Activated CD8-positive, alpha-beta T cell treated with anti-CD3 and anti-CD28 coated beads for 36 hours (primary cell): ENCODE measurements around the gene LETMD1. TPM values are rescaled to one million over a fixed set of nuclear protein-coding genes. Genes with fewer than 3 reads are reported as not detected.
"Not testable (repeated sequence)": the region's sequence is repeated elsewhere in the genome, so short reads cannot be mapped to it uniquely, and the experiment has no call there.

Experiments
- ATAC-seq: fragments of 200-7000 bp; cut with Tn5 transposase; one replicate; pipeline ENCODE4 v1.10.0; 2021; ENCODE audit warnings: mild to moderate bottlenecking, moderate library complexity
- CTCF ChIA-PET: fragments of 350-600 bp; sonication (Branson Sonifier 250); formaldehyde crosslinking; loops from one replicate; lab custom pipeline; 2021; ENCODE audit warnings: antibody characterized with exemption; lab: Charles Lee
- POLR2A ChIA-PET: fragments of 350-600 bp; sonication (Branson Sonifier 250); formaldehyde crosslinking; loops from one replicate; lab custom pipeline; 2021; ENCODE audit warnings: antibody characterized with exemption; lab: Charles Lee
- DNase-seq: peaks from one replicate; pipeline ENCODE4 v3.0.0-alpha.2; 2020
- H3K27ac Mint-ChIP-seq: one replicate; pipeline ENCODE4 v1.8.0; 2021; ENCODE audit warnings: mild to moderate bottlenecking, mixed read lengths
- H3K27me3 Mint-ChIP-seq: one replicate; pipeline ENCODE4 v1.8.0; 2021; ENCODE audit warnings: mixed read lengths
- H3K36me3 Mint-ChIP-seq: one replicate; pipeline ENCODE4 v1.8.0; 2021; ENCODE audit warnings: low read depth, mixed read lengths
- H3K4me1 Mint-ChIP-seq: one replicate; pipeline ENCODE4 v1.8.0; 2021; ENCODE audit warnings: low read depth, mixed read lengths
- H3K4me3 Mint-ChIP-seq: one replicate; pipeline ENCODE4 v1.8.0; 2021; ENCODE audit warnings: mild to moderate bottlenecking, moderate library complexity, mixed read lengths
- H3K9me3 Mint-ChIP-seq: one replicate; pipeline ENCODE4 v1.8.0; 2021; ENCODE audit warnings: mixed read lengths
- intact Hi-C: fragments of 100-400 bp; cut with micrococcal nuclease; formaldehyde crosslinking; loops from one replicate; pipeline ENCODE4 v1.10.0; 2022
- total RNA-seq, 2 experiments: library from RNA; stranded (reverse); gene quantifications; one replicate each; pipeline ENCODE4 v1.2.3, GENCODE V29; 2021
- TF ChIP-seq, protein P1 (sequence below): fragments of 200-600 bp; IDR thresholded peaks from one replicate; pipeline ENCODE4 v1.8.0; 2022; ENCODE audit warnings: antibody characterized with exemption, mild to moderate bottlenecking

The LETMD1 gene
- total RNA-seq, 2 experiments from 2014 or later, result 71.6 to 81.5 TPM

DNA sequence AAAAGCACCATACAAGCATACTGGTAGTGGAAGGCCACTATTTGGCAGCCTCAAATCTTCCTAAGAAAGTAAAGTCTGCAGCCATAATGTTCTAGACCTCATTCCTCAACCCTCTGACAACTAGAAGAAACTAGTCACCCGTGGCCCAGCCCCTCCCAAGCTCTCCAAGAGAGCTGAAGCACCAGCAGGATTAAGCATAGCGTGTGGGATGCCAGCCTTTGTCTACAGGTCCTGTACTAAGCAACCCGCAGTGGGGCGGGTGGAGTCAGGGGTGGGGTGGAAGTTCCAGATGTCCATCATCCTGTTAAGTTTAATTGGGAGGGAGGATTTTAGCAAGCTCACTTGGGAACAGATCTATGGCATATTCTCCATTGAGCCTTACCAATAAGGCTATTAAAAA lies 36.2 kb upstream of the LETMD1 start:
- intact Hi-C loops, result no loop called here
- H3K27ac Mint-ChIP-seq, result no peak overlapping the region
- ChIA-PET CTCF (interaction anchor here (1.3 to 1.7 kb wide), 3 partner anchors 13 to 16 kb away, joined by 3 to 5 read pairs (median 3); partner anchors contain the start of gene SLC11A2), POLR2A (interaction anchor here (0.6 to 1.7 kb wide), 3 partner anchors 10 to 28 kb away, joined by 3 to 5 read pairs (median 3); partner anchors contain the start of gene SLC11A2)
- H3K9me3 Mint-ChIP-seq, result no peaks in the 10 kb centered on the region
- no peaks in the 10 kb centered on the region for H3K27me3 Mint-ChIP-seq
- ATAC-seq, result no peak
- TF ChIP-seq, protein P1, sequence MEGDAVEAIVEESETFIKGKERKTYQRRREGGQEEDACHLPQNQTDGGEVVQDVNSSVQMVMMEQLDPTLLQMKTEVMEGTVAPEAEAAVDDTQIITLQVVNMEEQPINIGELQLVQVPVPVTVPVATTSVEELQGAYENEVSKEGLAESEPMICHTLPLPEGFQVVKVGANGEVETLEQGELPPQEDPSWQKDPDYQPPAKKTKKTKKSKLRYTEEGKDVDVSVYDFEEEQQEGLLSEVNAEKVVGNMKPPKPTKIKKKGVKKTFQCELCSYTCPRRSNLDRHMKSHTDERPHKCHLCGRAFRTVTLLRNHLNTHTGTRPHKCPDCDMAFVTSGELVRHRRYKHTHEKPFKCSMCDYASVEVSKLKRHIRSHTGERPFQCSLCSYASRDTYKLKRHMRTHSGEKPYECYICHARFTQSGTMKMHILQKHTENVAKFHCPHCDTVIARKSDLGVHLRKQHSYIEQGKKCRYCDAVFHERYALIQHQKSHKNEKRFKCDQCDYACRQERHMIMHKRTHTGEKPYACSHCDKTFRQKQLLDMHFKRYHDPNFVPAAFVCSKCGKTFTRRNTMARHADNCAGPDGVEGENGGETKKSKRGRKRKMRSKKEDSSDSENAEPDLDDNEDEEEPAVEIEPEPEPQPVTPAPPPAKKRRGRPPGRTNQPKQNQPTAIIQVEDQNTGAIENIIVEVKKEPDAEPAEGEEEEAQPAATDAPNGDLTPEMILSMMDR, result no peak
- H3K36me3 Mint-ChIP-seq, result peaks cover 12% of the 10 kb centered on the region
- no peak overlapping the region for H3K4me3 Mint-ChIP-seq
- H3K4me1 Mint-ChIP-seq, result peaks cover 39% of the 10 kb centered on the region
- DNase-seq, result no peak

DNA sequence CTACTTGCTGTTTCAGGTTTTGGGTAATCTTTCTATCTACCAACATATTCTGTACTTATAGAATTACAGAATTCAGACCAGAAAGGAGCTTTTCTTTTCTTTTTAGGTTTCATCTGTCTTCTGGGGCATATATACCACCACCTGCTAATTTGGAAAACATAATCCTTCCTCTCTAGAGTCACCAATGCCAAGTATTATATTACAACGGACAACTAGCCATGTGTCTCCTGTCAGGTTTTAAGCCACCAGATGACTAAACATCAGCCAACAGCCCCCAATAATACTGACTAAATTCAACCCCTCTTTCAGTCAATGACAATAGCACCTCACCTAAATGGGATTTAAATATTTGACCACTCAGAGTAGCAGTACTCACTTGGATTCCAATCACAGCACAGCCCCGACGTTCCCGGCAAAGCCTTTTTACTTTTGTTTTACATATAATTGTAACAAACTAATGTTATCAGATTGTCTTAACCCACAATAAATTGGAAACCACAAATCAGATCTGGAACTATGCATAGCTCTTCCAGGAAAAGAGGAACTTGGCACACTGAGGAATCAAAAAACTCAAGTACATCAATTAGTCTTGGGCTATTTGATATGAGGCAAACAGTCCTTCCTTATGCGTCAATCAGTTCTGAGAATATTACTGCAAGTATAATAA lies 35.4 kb upstream of the LETMD1 start:
- Mint-ChIP-seq H3K4me1 (peaks cover 41% of the 10 kb centered on the region), H3K9me3 (no peaks in the 10 kb centered on the region), H3K27ac (no peak overlapping the region), H3K27me3 (no peaks in the 10 kb centered on the region), H3K36me3 (peaks cover 9% of the 10 kb centered on the region), H3K4me3 (no peak overlapping the region)
- intact Hi-C loops, result no loop called here
- ChIA-PET POLR2A (interaction anchor here (1.0 to 1.7 kb wide), 3 partner anchors 9 to 430 kb away, joined by 3 to 5 read pairs (median 3); no protein-coding TSS in a partner anchor), CTCF (interaction anchor here (0.9 to 1.3 kb wide), 3 partner anchors 9 to 208 kb away, joined by 3 read pairs; no protein-coding TSS in a partner anchor)
- TF ChIP-seq, protein P1, result no peak
- ATAC-seq (no peak), DNase-seq (no peak)

DNA sequence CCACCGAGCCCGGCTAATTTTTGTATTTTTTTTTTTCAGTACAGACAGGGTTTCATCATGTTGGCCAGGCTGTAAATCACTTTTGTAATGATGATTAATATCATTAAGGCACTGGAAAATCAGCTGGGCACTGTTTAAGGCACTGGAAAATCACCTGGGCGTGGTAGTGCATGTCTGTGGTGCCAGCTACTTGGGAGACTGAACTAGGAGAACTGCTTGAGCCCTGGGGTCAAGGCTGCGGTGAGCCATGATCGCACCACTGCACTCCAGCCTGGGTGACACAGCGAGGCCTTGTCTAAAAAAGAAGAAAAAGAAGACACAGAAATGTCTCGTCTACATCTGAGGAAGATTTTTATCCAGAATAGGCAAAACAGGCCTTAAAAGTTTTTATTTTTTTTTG lies 34.7 kb upstream of the LETMD1 start:
- CTCF ChIA-PET, result interaction anchor here (0.9 to 1.1 kb wide), 2 partner anchors 9 to 209 kb away, joined by 3 read pairs; no protein-coding TSS in a partner anchor
- POLR2A ChIA-PET, result interaction anchor here (1.0 to 1.6 kb wide), 2 partner anchors 29 to 431 kb away, joined by 3 read pairs; no protein-coding TSS in a partner anchor
- no peak for ATAC-seq
- no peaks in the 10 kb centered on the region for H3K27me3 Mint-ChIP-seq
- no peak overlapping the region for H3K4me3 Mint-ChIP-seq
- DNase-seq, result no peak
- H3K36me3 Mint-ChIP-seq, result peaks cover 8% of the 10 kb centered on the region
- H3K9me3 Mint-ChIP-seq, result no peaks in the 10 kb centered on the region
- H3K27ac Mint-ChIP-seq, result no peak overlapping the region
- intact Hi-C loops, result no loop called here
- peaks cover 41% of the 10 kb centered on the region for H3K4me1 Mint-ChIP-seq
- TF ChIP-seq, protein P1, result no peak

DNA sequence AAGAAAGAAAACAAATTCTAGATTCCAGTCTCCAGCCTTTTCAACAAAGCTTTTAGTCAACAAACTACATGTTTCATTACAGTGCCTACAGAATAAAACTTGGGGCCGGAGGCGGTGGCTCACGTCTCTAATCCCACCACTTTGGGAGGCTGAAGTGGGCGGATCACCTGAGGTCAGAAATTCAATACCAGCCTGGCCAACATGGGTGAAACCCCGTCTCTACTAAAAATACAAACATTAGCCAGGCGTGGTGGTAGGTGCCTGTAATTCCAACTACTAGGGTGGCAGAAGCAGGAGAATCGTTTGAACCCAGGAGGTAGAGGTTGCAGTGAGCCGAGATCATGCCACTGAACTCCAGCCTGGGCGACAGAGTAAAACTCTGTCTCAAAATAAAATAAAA lies 33.7 kb upstream of the LETMD1 start:
- DNase-seq, H3K27me3 Mint-ChIP-seq, intact Hi-C loops, ATAC-seq, H3K36me3 Mint-ChIP-seq, H3K4me3 Mint-ChIP-seq, CTCF ChIA-PET, H3K9me3 Mint-ChIP-seq, H3K27ac Mint-ChIP-seq: not testable (repeated sequence)
- POLR2A ChIA-PET, result interaction anchor here (0.7 kb wide), 1 partner anchor 10 kb away, joined by 3 read pairs; no protein-coding TSS in a partner anchor
- peaks cover 36% of the 10 kb centered on the region for H3K4me1 Mint-ChIP-seq

DNA sequence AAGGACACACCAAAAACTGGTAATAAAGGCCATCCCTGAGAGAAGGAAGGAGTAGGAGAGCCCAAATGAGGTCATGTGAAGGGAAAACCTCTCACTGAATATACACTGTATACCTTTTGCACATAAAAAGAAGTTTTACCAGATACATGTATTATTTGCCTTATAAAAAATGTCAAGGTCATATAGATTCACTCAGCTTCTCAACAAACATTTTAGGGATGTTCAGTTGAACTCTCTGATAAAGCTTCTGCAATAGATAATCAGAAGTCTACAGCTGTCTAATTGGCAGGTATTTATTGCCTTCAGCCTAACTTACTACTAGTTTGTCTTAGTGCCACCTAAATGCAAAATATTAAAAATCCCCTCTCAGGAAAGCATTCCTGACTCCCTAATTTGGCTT lies 30.7 kb upstream of the LETMD1 start:
- ChIA-PET POLR2A (interaction anchor here (0.7 kb wide), 1 partner anchor 28 kb away, joined by 3 read pairs; no protein-coding TSS in a partner anchor), CTCF (no interaction called here)

More for the DNA sequence above, 30.7 kb upstream of the LETMD1 start:
- H3K4me3 Mint-ChIP-seq, result no peak overlapping the region
- no peaks in the 10 kb centered on the region for H3K27me3 Mint-ChIP-seq
- TF ChIP-seq, protein P1, result no peak
- DNase-seq, result no peak
- H3K27ac Mint-ChIP-seq, result no peak overlapping the region
- H3K9me3 Mint-ChIP-seq, result no peaks in the 10 kb centered on the region
- H3K36me3 Mint-ChIP-seq, result peaks cover 8% of the 10 kb centered on the region
- ATAC-seq, result no peak
- intact Hi-C loops, result no loop called here
- H3K4me1 Mint-ChIP-seq, result peaks cover 42% of the 10 kb centered on the region
